Activated T-helper 2 cell treated with anti-CD3 and anti-CD28 coated beads, Interferon-gamma antibody, Interleukin-2, Interleukin-4, amounts not matched to agents 10 μg/mL and 5 μg/mL and 100 μg/mL, durations not matched to agents 14 hours and 24 hours and 36 hours (primary cell): ENCODE results near the gene C2. TPM values are rescaled to one million over a fixed set of nuclear protein-coding genes. Genes with fewer than 3 reads are reported as not detected.

Experiments
- DNase-seq: peaks from one replicate; pipeline ENCODE4 v3.0.0; 2021; ENCODE audit warnings: low spot score
- H3K27ac Mint-ChIP-seq: one replicate; pipeline ENCODE4 v1.8.0; 2021; ENCODE audit warnings: mixed read lengths
- H3K27me3 Mint-ChIP-seq: one replicate; pipeline ENCODE4 v1.8.0; 2021; ENCODE audit warnings: low read depth, mixed read lengths
- H3K36me3 Mint-ChIP-seq: one replicate; pipeline ENCODE4 v1.8.0; 2021; ENCODE audit warnings: low read depth, mixed read lengths
- H3K4me1 Mint-ChIP-seq: one replicate; pipeline ENCODE4 v1.8.0; 2021; ENCODE audit warnings: low read depth, mixed read lengths
- H3K4me3 Mint-ChIP-seq: one replicate; pipeline ENCODE4 v1.8.0; 2021; ENCODE audit warnings: low read depth, mild to moderate bottlenecking, moderate library complexity, mixed read lengths
- H3K9me3 Mint-ChIP-seq: one replicate; pipeline ENCODE4 v1.8.0; 2021; ENCODE audit warnings: mixed read lengths
- intact Hi-C: fragments of 100-400 bp; cut with micrococcal nuclease; formaldehyde crosslinking; loops from one replicate; pipeline ENCODE4 v1.15.1; 2023
- total RNA-seq: library from RNA; stranded (reverse); gene quantifications from 2 replicates; pipeline ENCODE4 v1.2.3, GENCODE V29; 2022

The C2 gene
- total RNA-seq = 1.1 and 1.4 TPM in 2 replicates

DNA sequence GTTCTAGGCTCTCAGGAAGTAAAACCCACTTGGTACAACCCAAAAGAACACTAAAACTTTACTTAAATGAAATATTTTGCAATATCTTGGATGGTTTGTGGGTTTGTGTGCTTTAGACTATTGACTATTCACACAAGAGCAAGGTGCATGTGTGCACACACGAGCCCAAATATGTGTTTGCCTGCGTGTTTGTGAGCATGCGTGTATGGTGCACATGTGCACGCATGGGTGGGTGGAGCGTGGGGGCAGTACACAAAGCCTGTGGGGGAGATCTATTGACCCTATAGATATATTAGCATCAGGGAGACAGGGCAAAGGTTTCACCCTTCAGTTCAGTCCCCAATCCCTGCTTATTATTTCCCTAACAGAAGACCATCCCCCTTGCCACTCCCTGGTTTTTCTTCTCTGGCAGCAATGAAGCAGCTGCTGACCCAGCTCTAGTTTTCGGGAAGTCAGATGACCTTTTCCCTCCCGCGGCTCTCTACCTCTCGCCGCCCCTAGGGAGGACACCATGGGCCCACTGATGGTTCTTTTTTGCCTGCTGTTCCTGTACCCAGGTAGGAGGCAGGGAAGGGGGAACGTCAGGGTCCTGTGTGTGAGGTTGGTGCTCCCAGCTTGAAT, at the start of gene C2:
TSS of gene C2 (plus strand) at position 476 of the 621 bp plus-strand sequence. CDS start at position 512, 36 bp downstream.
- Mint-ChIP-seq H3K27me3 (peaks cover 3% of the 10 kb centered on the region), H3K4me1 (no peaks in the 10 kb centered on the region), H3K36me3 (no peaks in the 10 kb centered on the region), H3K27ac (no peak within 1 kb of the TSS), H3K4me3 (no peak within 1 kb of the TSS), H3K9me3 (no peaks in the 10 kb centered on the region)
- intact Hi-C loops = no loop called here
- DNase-seq = no peak

DNA sequence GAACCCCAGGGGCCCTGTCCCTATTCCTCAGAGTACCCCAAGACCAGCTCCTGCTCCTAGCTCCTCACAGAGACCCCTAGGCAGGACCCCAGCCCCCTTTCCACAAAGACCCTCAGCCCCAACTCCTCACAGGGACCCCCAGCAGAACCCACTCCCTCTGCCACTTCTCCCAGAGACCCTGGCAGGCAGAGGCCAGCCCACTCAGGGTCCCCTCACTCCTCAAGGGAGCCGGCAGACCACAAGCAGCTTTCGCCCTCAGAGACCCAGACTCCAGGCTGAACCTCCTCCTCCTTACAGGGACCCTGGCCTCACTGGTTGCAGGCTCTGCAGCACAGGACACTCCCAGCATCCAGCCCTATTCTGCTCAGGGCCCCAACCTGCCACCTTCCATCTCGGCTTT, 49.3 kb upstream of the C2 start:
- Mint-ChIP-seq H3K27ac (no peak overlapping the region), H3K4me3 (no peak overlapping the region), H3K27me3 (no peaks in the 10 kb centered on the region), H3K9me3 (no peaks in the 10 kb centered on the region), H3K4me1 (peaks cover 4% of the 10 kb centered on the region), H3K36me3 (peaks cover 33% of the 10 kb centered on the region)
- intact Hi-C loops = no loop called here
- DNase-seq = no peak

DNA sequence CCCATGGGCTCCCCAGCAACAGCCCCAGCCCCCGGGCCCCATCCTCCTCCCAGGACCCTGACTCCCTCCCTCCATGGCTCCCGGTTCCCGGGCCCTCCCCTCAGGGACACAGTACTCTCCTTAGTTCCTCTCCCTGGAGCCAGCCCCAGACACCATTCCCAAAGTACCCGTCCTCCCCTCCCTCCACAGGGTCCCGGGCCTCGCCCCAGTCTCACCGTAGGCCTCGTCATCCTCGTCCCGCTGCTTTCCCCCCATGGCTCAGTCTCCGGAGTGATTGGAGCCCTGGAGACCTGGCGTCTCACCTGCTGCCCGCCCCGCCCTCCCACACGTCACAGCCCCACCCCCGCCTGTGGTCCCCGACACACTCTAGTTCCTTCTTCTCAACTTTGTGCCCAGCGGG, 48.8 kb upstream of the C2 start, which contains the start of gene SLC44A4:
TSS of gene SLC44A4 (minus strand) at position 272 of the 400 bp plus-strand sequence. CDS start at position 255, 17 bp downstream.
- Mint-ChIP-seq H3K27me3 (no peaks in the 10 kb centered on the region), H3K27ac (no peak within 1 kb of the TSS), H3K4me3 (no peak within 1 kb of the TSS), H3K36me3 (peaks cover 35% of the 10 kb centered on the region), H3K4me1 (peaks cover 4% of the 10 kb centered on the region), H3K9me3 (no peaks in the 10 kb centered on the region)
- DNase-seq = no peak
- intact Hi-C loops = no loop called here

DNA sequence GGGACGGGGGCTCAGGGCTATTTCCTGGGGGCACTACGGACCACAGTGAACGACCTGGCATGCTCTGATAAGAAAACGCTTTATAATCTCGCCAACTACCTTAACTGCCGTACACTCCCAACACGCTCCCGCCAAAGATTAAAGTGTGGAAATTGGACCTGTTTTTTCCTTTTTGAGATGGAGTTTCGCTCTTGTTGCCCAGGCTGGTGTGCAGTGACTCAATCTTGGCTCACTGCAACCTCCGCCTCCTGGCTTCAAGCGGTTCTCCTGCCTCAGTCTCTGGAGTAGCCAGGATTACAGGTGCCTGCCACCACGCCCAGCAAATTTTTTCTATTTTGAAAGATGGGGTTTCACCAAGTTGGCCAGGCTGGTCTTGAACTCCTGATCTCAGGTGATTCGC, 48.4 kb upstream of the C2 start:
- no peaks in the 10 kb centered on the region for H3K9me3 Mint-ChIP-seq
- H3K27me3 Mint-ChIP-seq = no peaks in the 10 kb centered on the region
- peaks cover 4% of the 10 kb centered on the region for H3K4me1 Mint-ChIP-seq
- no peak overlapping the region for H3K4me3 Mint-ChIP-seq
- no peak overlapping the region for H3K27ac Mint-ChIP-seq
- intact Hi-C loops = no loop called here
- DNase-seq = no peak
- H3K36me3 Mint-ChIP-seq = peaks cover 35% of the 10 kb centered on the region

DNA sequence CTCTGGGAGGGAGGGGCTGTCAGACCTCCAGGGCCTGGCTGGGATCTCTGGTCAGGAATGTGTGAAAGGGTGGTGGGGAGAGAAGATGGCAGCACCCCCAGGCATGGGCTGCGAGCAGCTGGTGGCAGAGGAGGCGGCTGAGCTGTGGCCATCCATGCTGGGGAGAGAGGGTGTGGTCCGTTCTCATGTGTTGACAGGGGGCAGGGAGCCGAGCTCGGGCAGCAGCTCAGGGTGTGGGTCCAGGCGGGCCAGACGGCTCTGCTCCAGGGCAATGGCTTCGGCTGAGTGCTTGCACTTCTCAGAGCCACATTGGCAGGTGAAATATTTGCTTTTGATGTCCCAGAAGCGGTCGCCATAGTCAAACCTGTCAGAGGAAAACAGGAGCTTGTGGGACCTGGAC, 47.6 kb upstream of the C2 start:
- Mint-ChIP-seq H3K36me3 (peaks cover 36% of the 10 kb centered on the region), H3K27ac (no peak overlapping the region), H3K9me3 (no peaks in the 10 kb centered on the region), H3K4me3 (no peak overlapping the region), H3K27me3 (no peaks in the 10 kb centered on the region), H3K4me1 (peaks cover 4% of the 10 kb centered on the region)
- DNase-seq = no peak
- intact Hi-C loops = no loop called here

DNA sequence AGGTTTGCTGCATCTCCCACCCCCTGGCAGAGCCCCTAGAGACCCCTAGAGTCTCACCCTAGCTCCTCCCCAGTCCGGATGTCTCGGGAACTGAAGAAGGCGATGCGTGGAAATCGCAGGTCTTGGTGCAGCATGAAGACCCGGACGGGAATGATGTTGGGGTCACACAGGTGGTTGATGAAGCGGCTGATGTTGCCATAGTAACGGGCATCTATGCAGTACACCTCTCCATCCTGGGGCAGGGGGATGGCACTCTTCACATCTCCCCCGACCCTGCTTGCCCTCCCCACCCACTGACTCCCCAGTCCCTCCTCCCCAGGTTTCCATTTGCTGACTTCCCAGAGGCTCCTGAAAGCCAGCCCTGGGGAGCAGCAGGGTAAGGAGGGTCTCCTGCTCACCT, 46.9 kb upstream of the C2 start:
- no peak for DNase-seq
- Mint-ChIP-seq H3K4me3 (no peak overlapping the region), H3K4me1 (peaks cover 2% of the 10 kb centered on the region), H3K36me3 (peaks cover 43% of the 10 kb centered on the region), H3K27ac (no peak overlapping the region), H3K9me3 (no peaks in the 10 kb centered on the region), H3K27me3 (no peaks in the 10 kb centered on the region)
- intact Hi-C loops = no loop called here

DNA sequence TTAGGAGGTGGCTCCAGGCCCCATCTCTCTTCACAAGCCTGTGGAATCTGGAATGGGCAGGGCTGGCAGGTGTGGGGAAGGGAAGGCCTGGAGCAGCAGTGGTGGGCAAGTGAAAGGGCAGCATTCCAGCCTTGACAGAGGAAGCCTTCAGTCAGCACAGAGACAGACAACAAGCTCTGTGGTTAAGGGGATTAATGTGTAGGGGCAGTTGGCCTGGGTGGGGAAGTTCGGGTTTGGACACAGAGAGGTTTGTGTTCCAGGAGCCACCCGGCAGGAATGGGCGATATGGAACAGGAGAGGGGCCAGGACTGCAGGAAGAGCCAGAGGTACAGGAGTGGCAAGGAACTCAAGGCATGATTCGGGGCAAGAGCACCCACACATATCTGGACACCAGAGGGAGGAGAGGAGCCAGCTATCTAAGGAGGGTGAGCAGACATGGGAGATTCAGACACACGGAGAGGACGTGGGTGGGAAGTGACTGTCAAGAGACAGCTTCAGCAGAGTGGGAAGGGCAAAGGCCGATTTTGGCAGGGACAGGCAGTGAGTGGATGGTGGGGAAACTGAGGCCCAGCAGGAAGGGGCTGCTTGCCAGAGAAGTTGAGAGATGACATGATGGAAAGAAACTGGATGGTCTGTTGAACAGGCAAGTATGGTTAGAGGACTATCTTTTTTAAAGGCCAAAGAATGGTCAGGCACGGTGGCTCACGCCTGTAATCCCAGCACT, 46.2 kb upstream of the C2 start:
- H3K27me3 Mint-ChIP-seq = no peaks in the 10 kb centered on the region
- DNase-seq = no peak
- intact Hi-C loops = no loop called here
- peaks cover 48% of the 10 kb centered on the region for H3K36me3 Mint-ChIP-seq
- no peaks in the 10 kb centered on the region for H3K9me3 Mint-ChIP-seq
- H3K4me1 Mint-ChIP-seq = no peaks in the 10 kb centered on the region
- no peak overlapping the region for H3K4me3 Mint-ChIP-seq
- no peak overlapping the region for H3K27ac Mint-ChIP-seq

DNA sequence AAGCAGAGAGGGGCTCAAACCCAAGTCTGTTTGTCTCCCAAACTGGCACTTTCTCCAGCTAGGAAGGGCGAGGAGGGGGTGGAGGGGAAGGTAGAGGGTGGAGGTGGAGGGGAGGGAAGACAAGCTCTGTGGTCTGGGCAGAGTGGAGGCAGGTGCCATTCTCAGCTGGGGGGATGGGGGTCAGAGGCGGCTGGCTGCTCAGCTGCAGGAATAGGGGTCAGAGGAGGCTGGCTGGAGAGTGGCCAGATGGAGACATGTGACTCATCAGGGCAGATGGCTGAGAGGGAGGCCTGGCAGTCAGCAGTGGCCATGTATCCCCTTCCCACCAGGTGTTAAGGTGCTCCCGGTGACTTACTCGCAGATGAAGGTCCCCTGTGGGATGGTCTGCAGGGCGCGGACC, 45.2 kb upstream of the C2 start:
- Mint-ChIP-seq H3K4me1 (no peaks in the 10 kb centered on the region), H3K27me3 (no peaks in the 10 kb centered on the region), H3K36me3 (peaks cover 56% of the 10 kb centered on the region), H3K4me3 (no peak overlapping the region), H3K9me3 (no peaks in the 10 kb centered on the region), H3K27ac (no peak overlapping the region)
- DNase-seq = no peak
- intact Hi-C loops = no loop called here

DNA sequence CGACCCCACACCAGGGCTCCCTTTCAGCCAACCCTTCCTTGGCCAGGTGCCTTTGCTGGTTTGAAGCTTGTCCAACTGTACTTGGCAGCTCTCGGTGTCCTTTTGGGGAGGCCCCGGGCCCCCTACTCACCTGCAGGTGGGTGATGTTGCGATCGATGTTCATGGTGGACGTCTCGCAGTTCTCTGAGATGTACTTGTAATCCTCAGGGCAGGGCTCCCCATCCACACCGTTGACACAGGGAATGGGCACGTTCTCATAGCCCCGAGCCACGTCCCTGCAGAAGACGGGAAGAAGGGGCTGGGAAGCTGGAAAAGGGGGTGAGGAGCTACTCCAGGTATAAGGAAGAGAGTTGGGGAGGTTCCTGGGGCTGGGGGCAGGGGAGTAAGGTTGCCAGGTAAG, 43.8 kb upstream of the C2 start:
- Mint-ChIP-seq H3K27me3 (no peaks in the 10 kb centered on the region), H3K4me1 (no peaks in the 10 kb centered on the region), H3K4me3 (no peak overlapping the region), H3K9me3 (no peaks in the 10 kb centered on the region), H3K27ac (no peak overlapping the region), H3K36me3 (peaks cover 60% of the 10 kb centered on the region)
- intact Hi-C loops = no loop called here
- no peak for DNase-seq

DNA sequence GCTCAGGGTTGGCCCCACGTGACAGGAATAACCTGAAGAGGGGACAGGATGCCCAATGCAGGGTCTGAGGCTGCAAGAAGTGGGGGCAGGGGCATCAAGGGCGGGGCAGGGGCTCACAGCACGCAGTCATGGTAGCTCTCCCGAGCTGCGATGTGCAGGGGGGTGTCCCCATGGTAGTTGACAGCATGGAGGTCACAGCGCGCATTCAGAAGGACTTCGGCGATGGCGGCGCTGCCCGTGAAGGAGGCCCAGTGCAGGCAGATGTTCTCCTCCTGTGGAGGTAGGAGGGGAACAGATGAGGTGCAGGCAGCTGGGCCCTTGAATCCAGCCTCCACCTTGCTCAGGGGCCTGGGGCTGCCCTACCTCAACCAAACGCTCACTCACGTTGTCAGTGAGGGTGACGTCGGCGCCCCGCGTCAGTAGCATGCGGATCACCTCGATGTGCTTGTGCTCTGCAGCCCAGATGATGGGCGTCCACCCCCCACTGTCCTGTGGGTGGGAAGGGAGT, 42.9 kb upstream of the C2 start:
- Mint-ChIP-seq H3K4me1 (no peaks in the 10 kb centered on the region), H3K4me3 (no peak overlapping the region), H3K9me3 (no peaks in the 10 kb centered on the region), H3K27me3 (no peaks in the 10 kb centered on the region), H3K36me3 (peaks cover 66% of the 10 kb centered on the region), H3K27ac (no peak overlapping the region)
- intact Hi-C loops = no loop called here
- DNase-seq = no peak

DNA sequence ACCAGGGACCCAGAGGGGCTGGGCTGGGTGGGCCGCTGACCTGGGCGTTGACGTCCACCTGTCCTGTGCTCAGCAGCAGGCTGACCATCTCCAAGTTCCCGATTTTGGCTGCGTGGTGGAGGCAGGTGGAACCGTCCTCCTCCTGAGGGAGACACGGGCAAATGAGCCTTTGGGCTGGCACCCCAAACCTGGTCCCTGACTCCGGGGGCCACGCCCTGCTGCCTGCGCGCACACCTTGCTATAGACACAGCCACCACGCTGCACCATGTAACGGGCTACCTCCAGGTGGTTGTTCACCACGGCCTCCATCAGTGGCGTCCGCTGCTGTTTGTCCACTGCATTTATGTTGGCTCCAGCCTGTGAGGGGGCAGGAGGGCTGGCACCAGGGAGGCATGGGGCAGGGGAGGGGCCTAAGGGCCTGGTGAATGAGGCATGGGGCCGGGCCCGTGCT, 41.0 kb upstream of the C2 start:
- DNase-seq = no peak
- H3K4me3 Mint-ChIP-seq = no peak overlapping the region
- no peaks in the 10 kb centered on the region for H3K4me1 Mint-ChIP-seq
- no peaks in the 10 kb centered on the region for H3K9me3 Mint-ChIP-seq
- peaks cover 64% of the 10 kb centered on the region for H3K36me3 Mint-ChIP-seq
- no peaks in the 10 kb centered on the region for H3K27me3 Mint-ChIP-seq
- H3K27ac Mint-ChIP-seq = no peak overlapping the region
- intact Hi-C loops = no loop called here

DNA sequence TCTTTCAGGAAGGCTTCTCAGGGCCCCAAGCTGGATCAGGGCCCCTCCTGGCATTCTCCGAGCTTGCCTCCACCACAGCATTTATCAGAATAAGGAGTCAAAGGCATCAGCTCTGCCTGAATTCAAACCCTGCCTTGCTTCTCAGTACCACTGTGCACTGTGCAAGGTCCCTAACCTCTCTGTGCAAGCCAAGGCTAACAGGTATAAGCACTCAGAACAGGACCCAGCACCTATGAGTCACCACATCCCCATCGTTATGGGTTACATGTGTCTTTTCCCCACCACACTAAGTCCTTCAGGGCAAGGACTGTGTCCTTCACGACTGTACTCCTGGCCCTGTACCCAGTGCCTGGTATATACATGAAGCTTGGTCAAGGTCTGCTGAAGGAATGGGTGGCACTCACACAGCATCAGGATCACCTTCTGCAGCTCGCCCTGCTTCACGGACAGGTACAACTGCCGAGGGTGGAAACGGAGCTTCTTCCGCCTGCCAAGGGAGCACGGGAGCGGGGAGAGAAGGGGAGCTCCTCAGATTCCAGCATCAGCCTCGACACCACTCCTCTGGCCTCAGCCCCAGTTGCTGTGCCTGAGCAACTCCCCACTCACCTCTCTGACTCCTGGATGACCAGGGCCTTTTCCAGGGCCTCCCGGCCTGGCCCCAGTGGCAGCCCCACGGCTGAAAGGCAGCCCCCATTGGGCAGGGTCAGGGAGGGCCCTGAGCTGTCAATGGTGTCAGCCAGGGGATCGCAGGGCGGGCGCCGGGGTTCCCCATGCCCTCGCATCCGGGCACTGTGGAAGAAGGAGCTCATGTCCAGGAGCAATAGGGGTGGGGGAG, 40.1 kb upstream of the C2 start:
- intact Hi-C loops = no loop called here
- no peak for DNase-seq
- H3K4me3 Mint-ChIP-seq = no peak overlapping the region
- no peaks in the 10 kb centered on the region for H3K4me1 Mint-ChIP-seq
- no peaks in the 10 kb centered on the region for H3K27me3 Mint-ChIP-seq
- H3K9me3 Mint-ChIP-seq = no peaks in the 10 kb centered on the region
- H3K27ac Mint-ChIP-seq = no peak overlapping the region
- H3K36me3 Mint-ChIP-seq = peaks cover 67% of the 10 kb centered on the region
